GM18873 (cell line): ENCODE results near the gene KNTC1.
A peak's percentile ranks its signal among the peaks of the same experiment; 100 is the strongest.
"Not testable (repeated sequence)": the region's sequence is repeated elsewhere in the genome, so short reads cannot be mapped to it uniquely, and the experiment has no call there.

Experiments
- ATAC-seq: cut with Tn5 transposase; IDR thresholded peaks from one replicate; pipeline ENCODE4 v1.9.1; 2021; ENCODE audit warnings: mild to moderate bottlenecking, moderate library complexity, moderate number of reproducible peaks; ENCODE audit not compliant: unreplicated experiment, low FRiP score

The KNTC1 gene

DNA sequence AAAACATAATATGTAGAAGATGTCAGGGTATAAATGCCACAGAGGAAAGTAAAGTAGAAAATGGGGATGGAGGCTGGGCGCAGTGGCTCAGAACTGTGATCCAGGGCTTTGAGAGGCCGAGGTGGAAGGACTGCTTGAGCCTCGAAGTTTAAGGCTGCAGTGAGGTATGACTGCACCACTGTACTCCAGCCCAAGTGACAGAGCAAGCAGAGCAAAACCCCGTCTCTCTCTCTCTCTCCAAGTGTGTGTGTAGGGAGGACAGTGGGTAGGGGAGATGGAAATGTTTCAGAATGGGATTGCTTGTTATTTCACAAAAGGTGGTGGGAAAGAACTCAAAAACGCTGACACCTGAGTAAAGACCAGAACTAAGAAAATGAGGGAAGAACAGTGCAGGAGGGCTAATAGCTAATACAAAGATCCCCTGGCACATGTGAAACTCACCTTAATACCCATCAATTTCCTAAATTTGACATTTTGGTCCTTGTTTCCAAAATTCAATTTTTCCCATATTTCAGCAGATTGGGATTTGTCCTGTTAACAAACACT, 20.6 kb upstream of the KNTC1 start:
- no peak for ATAC-seq

DNA sequence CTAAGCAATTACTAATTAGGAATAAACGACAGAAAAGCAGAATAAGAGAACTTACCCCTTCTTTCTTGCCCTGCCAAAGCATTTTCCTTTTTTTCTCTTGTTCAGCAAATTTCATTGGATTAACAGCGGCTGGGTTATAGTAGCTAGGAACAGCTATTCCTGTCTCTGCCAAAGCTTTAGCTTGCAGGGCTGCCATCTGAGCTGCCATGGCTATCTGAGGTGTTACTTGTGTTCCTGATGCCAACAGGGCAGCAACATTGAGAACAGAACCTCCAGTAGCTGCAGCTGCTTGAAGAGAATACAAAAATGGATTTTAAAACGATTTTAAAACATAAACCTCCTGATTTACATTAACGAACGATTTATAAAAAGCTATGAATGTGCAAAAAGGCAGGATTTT, 18.9 kb upstream of the KNTC1 start:
- ATAC-seq: no peak

DNA sequence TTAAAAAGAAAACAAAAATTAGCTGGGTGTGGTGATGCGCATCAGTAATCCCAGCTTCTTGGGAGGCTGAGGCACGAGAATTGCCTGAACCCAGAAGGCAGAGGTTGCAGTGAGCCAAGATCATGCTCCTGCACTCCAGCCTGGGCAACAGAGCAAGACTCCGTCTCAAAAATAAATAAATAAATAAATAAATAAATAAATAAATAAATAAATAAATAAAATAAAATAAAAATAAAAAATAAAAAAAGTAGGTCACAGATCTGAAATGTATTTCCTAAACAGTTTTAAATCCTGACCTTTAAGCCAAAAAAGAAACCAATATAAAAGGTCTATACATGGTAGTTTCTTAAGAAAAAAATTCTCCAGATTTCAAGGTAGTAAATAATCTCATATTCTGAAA, 14.0 kb upstream of the KNTC1 start:
- ATAC-seq: not testable (repeated sequence)

DNA sequence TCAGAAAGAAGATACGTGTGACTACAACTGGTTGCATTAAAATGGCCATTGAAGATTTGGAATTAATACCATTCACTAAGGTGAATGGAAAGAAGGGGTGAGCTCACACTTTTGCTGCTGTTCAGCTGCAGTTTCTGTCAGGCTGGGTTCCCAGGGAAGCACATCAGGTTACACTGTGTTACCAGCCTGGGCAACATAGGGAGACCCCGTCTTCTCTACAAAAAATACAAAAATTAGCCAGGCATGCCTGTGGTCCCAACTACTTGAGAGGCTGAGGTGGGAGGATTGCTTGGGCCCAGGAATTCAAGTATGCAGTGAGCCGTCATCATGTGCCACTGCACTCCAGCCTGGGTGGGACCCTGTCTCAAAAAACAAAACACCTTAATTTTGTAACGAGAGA, 13.4 kb upstream of the KNTC1 start:
- ATAC-seq: no peak

DNA sequence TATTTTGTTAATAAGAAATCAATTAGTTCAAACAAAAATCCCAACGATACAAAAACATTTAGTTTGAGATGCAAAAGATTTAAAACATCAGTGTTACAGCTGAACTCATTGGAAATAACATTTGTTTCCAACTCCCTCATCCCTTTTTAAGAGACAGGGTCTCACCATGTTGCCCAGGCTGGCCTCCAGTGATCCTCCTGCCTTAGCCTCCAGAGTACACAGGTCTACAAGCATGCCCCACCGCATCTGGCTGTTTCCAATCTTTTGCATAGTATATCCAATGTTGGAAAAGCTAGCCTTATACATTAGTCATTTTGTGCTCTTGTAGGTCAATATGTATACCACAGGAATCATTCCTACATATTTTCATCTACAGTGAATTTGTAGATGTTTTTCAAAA, 11.8 kb upstream of the KNTC1 start:
- ATAC-seq: no peak

DNA sequence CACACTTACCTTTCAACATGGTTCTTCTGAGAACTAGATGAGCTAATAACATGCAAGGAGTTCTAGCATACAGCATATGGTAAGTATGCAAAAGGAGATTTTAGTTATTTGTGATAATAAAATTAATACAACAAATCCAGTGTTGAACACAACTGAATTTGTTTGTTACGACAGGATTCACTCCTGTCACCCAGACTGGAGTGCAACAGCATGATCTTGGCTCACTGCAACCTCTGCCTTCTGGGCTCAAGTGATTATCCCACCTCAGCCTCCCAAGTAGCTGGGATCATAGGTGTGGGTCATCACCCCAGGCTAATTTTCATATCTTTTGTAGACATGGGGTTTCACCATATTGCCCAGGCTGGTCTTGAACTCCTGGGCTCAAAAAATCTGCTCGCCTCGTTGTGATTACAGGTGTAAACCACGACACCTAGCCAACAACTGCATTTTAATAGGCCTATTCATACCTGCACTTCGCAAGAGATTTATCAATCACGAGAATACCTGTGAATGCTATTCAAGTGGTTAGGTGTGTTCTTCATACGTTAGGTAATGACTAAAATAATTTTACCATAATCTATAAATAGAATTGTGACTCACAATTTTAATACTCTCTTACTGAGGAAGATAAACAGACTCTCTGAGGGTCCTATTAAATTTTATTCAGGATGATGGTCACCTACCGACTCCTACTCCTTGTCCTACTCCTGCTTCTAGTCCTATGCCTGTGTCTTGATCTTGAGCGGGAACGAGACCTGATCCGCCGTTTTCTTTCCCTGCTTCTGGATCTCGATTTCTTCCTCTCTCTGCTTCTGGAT, 10.3 kb upstream of the KNTC1 start:
- no peak for ATAC-seq

DNA sequence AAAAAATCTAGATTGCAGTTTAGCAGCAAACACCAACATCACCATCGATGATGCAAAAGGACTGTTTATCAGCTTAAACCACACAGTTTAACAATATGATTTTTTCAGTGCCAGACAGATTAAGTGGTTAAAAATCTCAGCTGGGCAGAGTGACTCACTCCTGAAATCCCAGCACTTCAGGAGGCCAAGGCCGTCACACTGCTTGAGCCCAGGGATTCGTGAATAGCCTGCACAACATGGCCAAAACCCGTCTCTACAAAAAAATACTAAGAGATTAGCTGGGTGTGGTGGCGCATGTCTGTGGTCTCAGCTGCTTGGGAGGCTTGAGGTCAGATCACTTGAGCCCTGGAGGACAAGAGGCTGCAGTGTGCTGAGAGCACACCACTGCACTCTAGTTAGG, 9.2 kb upstream of the KNTC1 start:
- no peak for ATAC-seq

DNA sequence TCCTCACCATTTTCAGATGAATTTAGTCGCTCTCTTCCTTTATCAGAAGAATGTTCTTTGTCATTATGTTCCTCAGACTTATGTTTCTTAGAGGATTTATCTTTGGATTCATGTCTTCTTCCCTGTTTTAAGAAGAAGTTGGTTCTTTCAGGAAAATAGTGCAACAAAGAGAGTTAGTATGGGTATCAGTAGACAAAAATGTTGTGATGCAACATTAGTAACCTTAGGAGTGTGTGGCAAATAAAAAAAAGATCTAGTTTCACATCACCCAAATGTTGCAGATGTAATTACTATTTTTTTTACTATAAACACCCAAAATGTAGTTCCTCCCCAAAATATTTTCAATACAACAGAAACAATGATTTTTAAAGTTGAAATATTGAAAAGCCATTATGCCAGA, 8.1 kb upstream of the KNTC1 start:
- ATAC-seq: no peak

DNA sequence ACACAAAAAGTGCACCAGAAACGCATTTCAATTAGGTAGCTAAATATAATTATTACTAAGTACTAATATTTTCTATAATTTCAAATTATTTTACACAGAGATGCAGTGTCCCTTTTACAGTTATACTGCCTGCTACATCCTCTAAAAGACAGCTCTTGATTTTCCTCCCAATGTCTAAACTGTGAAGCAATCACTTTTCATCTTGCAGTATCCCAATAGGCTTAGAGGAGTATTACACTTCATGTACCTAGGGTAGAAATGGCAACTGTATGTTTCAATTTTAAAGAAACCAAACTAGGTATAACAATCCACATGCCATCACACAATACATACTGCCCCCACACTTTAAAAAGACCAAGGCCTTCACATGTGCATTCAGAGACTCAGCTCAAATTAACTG, 7.6 kb upstream of the KNTC1 start:
- ATAC-seq: no peak

DNA sequence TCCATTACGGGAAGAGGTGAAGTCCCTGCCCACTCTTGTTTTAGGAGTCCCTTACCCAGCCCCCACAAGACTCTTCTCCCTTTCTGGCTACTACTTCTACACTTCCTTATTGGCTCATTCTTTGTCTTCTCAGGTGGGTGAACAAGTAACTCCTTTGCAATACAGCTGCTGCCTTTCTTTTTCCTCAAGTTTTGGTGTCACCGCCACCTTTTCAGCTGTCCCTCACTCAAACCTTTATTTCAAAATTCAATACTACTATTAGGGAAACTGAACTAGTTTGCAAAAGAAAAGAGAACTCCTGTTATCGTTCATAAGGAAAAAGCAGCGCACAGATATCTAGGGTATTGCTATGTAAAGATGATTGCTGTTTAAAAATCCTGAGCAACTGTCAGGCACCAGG, 6.4 kb upstream of the KNTC1 start:
- no peak for ATAC-seq

DNA sequence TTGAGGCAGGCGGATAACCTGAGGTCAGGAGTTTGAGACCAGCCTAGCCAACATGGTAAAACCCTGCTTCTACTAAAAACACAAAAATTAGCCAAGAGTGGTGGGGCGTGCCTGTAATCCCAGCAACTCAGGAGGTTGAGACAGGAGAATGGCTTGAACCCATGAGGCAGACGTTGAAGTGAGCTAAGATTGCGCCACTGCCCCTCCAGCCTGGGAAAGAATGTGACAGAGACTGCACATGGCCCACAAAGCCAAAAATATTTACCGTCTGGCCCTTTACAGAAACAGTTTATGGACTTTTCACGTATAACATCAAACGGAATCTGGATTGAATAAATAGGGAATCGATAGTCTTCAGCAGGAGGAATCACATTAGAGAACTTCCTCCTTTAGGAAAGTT, 3.8 kb upstream of the KNTC1 start:
- no peak for ATAC-seq

DNA sequence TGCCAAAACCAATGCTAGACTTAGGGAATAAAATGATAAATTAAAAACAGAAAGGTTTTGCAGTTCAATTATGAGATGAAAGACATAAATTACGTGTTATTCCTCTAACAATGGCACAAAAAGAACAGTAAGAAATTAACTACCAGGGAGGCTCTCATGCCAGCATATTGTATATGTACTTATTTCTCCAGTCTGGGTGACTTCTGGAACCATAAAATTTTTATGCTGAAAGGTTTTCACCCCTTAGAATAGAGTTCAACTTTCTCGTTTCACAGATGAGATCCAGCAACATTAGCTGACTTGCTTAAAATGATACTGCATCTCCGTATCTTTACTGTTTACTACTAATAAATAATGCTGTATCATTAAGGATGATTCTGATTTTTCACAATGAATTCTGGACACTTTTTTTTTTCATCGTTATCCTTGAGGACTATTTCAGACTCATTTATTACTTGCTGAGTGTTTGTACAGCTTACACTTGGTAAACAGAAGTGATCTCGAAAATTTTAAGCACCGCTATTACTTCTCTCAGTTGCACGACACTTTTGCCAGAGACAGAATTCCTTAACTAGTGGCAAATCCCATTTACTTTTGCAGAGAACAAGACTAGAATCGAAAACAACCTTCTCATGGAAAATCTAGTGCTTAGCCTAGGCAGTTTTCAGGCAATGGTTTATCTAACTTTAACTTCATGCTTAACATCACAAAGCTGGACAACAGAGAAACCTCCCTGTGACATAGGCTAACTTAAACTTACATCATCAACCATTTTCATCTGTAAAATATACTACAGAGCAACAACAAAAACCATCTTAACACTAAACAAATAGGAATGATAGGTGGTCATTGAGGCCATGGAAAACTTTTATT, 3.0 kb upstream of the KNTC1 start:
- no peak for ATAC-seq

DNA sequence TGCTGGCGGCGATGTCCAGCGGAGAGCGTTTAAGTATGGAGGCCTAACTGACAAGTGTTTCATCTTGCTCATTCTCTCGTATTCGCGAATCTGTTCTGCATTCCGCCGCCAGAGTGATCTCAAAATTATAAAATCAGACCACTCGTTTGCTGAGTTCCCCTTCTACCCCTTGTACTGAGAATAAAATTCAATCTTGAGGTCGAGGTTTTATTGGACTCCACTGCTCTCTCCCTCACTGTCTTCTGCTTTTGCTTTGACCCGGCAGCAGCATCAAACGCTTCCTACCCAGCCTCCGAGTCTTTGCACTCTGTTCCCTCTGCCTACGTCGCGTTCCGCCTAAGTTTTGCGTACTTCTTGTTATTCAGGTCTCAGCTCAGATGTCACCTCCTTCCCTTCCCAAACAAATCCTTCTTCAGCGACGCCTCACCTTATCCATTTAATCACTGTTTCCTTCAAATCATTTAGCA, 462 bp downstream of the KNTC1 start:
- ATAC-seq: no peak

DNA sequence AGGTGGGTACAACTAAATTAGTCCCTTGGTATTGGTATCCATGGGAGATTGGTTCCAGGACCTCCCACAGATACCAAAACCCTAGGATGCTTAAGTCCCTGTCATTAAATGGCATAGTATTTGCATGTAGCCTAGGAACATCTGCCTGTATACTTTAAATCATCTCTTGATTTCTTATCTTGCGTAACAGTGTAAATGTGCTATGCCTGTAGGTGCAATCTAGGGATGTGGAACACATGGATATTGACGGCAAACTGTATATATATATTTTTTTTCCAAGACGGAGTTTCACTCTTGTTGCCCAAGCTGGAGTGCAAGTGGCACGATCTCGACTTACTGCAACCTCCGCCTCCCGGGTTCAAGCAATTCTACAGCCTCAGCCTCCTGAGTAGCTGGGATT, 1.5 kb downstream of the KNTC1 start:
- ATAC-seq: no peak

DNA sequence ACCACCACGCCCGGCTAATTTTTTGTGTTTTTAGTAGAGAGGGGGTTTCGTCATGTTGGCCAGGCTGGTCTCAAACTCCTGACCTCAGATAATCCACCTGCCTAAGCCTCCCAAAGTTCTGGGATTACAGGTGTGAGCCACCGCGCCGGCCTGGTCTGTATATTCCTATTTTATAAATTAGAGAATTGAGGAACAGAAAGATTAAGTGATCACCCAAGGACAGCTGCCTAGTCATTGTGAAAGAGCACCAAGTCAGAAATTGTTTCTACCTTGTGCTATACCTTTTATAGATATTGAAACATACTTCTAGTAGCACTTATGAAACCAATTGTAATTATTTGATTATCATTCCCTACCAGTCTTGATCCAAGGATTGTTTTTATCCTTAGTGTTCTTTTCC, 1.9 kb downstream of the KNTC1 start:
- no peak for ATAC-seq

DNA sequence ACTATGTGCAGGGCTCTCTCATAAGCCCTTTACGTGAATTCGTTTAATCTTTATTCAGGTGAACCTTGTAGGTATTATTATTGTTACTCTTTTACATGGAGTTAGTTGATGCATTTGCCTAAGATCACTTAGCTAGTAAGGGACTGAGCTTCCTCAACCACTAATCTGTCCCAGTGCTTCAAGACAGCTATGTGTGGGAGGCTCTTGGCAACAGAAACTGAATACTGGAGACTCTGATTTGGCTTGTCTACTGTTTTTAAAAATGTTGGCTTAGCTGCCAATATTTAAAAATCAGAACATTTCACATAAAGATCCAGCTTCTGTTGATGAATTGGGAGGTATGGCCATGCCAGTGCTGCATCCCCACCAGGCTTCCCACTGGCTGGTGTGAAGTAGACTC, 6.8 kb downstream of the KNTC1 start:
- ATAC-seq: no peak

DNA sequence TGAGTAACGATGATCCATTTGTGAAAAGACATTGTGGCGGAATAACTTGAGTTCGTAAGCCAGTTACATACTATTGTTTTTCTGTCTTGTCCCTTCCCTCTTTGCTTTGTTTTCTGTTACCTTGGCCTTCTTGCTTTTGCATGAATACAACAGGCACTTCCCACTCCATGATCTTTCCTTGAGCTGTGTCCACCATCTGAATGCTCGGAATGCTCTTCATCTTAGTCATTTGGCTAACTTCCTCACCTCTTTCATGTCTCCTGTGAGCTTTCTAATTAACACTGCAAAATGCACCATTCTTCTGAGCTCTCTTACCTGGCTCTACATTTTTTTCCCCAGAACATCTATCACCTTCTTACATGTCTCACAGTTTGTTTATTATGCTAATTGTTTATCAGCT, 10.0 kb downstream of the KNTC1 start:
- no peak for ATAC-seq

DNA sequence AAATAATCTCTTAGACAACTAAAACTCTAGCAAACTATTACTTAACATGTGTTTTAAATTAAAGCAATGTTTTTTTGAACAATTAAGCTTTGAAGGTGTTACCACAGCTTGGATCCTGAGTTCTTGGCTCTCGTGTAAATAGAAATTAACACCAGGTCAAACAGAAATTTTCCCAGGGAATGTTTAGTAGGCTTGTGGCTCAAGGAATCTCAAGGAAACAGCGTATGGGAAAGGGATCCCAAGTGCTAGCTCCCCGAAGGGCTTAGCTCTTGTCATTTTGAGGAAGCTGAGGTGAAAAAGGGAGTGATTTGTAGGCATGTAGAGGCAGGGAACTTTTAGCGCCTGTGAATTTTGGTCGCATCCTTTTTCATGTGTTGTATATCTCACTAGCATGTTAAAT, 11.4 kb downstream of the KNTC1 start:
- no peak for ATAC-seq

DNA sequence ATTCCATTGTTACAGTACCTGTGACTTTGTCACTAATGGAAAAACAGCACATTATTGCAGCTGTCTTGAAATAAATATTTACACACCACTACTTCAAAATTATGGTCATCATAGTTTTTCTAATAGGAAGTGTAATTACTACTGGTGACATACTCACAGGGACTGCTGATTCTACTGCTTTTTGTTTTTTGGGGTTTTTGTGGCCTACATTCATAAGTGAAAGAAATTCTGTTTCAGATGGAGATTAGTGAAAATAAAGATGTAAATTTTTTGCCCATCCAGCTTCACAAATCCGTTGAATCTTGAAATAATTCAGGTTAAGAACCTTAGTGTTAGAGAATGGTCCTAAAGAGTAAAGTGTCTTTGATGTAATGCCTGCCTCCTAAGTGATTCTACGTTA, 17.5 kb downstream of the KNTC1 start:
- no peak for ATAC-seq

DNA sequence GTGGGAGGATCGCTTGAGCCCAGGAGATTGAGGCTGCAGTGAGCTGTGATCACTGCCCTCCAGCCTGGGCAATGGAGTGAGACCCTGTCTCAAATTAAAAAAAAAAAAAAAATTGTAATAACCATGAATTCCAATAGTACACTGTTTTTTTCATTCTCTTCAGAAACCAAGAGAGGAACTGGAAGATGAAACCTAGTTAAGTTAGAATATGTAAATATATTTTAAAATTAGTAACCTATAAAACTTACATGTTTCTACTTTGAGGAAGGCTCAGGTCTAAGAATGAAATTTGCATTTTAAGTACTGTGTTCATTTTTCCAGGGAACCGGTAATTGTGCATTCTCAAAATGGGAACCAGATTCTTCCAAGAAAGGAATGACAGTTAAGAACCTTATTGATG, 18.8 kb downstream of the KNTC1 start:
- ATAC-seq: peak; percentile 69

DNA sequence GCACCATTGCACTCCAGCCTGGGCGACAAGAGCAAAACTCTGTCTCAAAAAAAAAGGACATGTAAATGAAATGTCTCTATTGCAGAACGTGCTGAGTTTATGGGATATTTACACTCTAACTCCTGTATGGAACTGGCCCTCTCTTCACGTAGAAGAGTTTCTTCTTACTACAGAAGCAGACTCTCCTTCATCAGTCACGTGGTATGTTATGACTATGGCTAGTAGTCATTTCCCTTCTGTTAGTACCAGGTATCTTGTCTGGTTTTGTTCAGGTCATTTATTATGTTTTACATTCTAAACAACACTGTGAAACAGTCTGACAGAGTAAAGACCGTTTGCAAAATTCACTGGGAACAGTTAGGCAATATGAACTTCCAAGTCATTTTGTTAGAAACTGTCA, 20.3 kb downstream of the KNTC1 start:
- no peak for ATAC-seq
